ENCODE results near the gene RTN4RL1.

GRCh38 chr17:1994707-1995106 lies 30.4 kb downstream of the RTN4RL1 start:
- TF ChIP-seq POLR2A (IDR thresholded peaks at IDR 0.05) (no peak), CTCF (IDR thresholded peaks at IDR 0.05) (no peak)
